SK-N-SH (cell line): ENCODE data around the gene ROBO1.

ENCODE experiments used
- POLR2AphosphoS5 ChIP-seq: IDR thresholded peaks from 2 replicates; pipeline ENCODE4 v1.6.1; 2012; ENCODE audit warnings: low read depth, low read length
- TAF1 ChIP-seq: IDR thresholded peaks from 2 replicates; pipeline ENCODE4 v1.6.1; 2012; ENCODE audit warnings: low read depth, mild to moderate bottlenecking, low read length, moderate library complexity, borderline replicate concordance
- TF ChIP-seq, protein P1 (sequence below): fragments of 200-600 bp; sonication (generic); IDR thresholded peaks from 2 replicates; pipeline ENCODE4 v1.6.1; 2017; ENCODE audit warnings: antibody characterized with exemption, mild to moderate bottlenecking, moderate library complexity
- TF ChIP-seq, protein P2 (sequence below): IDR thresholded peaks from 2 replicates; pipeline ENCODE4 v1.6.1; 2012; ENCODE audit warnings: mild to moderate bottlenecking, low read depth, low read length, moderate library complexity

DNA sequence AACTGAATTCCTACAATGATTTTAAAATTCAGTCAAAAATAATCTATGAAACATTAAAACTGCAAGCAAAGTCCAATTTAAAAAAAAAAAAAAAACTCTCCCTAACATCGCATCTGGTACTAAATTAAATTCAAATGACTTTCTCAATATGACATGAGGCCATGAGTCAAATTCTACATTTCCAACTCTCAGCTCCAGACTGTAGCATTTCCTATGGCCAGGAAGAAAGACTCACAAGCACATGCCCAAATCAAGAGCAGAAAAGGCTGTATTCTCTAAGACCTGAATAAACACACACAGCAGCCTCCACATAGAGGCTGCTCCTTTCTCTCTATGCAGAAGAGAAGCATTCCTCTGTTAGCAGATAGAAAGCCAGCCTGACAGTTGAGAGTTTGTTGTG lies 729.2 kb downstream of the ROBO1 start:
- TF ChIP-seq, protein P1, sequence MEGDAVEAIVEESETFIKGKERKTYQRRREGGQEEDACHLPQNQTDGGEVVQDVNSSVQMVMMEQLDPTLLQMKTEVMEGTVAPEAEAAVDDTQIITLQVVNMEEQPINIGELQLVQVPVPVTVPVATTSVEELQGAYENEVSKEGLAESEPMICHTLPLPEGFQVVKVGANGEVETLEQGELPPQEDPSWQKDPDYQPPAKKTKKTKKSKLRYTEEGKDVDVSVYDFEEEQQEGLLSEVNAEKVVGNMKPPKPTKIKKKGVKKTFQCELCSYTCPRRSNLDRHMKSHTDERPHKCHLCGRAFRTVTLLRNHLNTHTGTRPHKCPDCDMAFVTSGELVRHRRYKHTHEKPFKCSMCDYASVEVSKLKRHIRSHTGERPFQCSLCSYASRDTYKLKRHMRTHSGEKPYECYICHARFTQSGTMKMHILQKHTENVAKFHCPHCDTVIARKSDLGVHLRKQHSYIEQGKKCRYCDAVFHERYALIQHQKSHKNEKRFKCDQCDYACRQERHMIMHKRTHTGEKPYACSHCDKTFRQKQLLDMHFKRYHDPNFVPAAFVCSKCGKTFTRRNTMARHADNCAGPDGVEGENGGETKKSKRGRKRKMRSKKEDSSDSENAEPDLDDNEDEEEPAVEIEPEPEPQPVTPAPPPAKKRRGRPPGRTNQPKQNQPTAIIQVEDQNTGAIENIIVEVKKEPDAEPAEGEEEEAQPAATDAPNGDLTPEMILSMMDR: no peak
- TF ChIP-seq, protein P2, sequence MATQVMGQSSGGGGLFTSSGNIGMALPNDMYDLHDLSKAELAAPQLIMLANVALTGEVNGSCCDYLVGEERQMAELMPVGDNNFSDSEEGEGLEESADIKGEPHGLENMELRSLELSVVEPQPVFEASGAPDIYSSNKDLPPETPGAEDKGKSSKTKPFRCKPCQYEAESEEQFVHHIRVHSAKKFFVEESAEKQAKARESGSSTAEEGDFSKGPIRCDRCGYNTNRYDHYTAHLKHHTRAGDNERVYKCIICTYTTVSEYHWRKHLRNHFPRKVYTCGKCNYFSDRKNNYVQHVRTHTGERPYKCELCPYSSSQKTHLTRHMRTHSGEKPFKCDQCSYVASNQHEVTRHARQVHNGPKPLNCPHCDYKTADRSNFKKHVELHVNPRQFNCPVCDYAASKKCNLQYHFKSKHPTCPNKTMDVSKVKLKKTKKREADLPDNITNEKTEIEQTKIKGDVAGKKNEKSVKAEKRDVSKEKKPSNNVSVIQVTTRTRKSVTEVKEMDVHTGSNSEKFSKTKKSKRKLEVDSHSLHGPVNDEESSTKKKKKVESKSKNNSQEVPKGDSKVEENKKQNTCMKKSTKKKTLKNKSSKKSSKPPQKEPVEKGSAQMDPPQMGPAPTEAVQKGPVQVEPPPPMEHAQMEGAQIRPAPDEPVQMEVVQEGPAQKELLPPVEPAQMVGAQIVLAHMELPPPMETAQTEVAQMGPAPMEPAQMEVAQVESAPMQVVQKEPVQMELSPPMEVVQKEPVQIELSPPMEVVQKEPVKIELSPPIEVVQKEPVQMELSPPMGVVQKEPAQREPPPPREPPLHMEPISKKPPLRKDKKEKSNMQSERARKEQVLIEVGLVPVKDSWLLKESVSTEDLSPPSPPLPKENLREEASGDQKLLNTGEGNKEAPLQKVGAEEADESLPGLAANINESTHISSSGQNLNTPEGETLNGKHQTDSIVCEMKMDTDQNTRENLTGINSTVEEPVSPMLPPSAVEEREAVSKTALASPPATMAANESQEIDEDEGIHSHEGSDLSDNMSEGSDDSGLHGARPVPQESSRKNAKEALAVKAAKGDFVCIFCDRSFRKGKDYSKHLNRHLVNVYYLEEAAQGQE: no peak
- TF ChIP-seq TAF1 (no peak), POLR2AphosphoS5 (no peak)
